BLaER1 (cell line): Measurements from ENCODE around the gene CCDC69.

ENCODE experiments used
- H3K27ac ChIP-seq: shearing (Covaris generic); formaldehyde crosslinking; 2 replicates; pipeline ENCODE4 v1.8.1; 2022
- H3K27me3 ChIP-seq: shearing (Covaris generic); formaldehyde crosslinking; 2 replicates; pipeline ENCODE4 v1.8.1; 2022
- H3K36me3 ChIP-seq: shearing (Covaris generic); formaldehyde crosslinking; 2 replicates; pipeline ENCODE4 v1.8.1; 2022
- H3K4me1 ChIP-seq: shearing (Covaris generic); formaldehyde crosslinking; 2 replicates; pipeline ENCODE4 v1.8.1; 2022
- H3K4me2 ChIP-seq: shearing (Covaris generic); formaldehyde crosslinking; 2 replicates; pipeline ENCODE4 v1.8.1; 2022
- H3K4me3 ChIP-seq: shearing (Covaris generic); formaldehyde crosslinking; 2 replicates; pipeline ENCODE4 v1.8.1; 2022
- H3K9ac ChIP-seq: shearing (Covaris generic); formaldehyde crosslinking; 2 replicates; pipeline ENCODE4 v1.8.1; 2022
- H3K9me3 ChIP-seq: shearing (Covaris generic); formaldehyde crosslinking; 2 replicates; pipeline ENCODE4 v1.8.1; 2022
- H4K20me1 ChIP-seq: shearing (Covaris generic); formaldehyde crosslinking; 2 replicates; pipeline ENCODE4 v1.8.1; 2022
- Cebpa-rat ChIP-seq: shearing (Covaris generic); IDR thresholded peaks from 2 replicates; pipeline ENCODE4 v1.8.1; 2022

The CCDC69 gene

GRCh38 chr5:151223447-151224264 lies at the start of gene CCDC69:
TSS of gene CCDC69 (minus strand) at chr5:151224092. CDS start at chr5:151223970, 122 bp downstream.
- H3K36me3 ChIP-seq = no peaks in the 10 kb centered on the region; the same call in 1 of the 2 replicates
- H3K27me3 ChIP-seq = no peaks in the 10 kb centered on the region
- peak within 1 kb of the TSS; percentile 95 for H3K4me3 ChIP-seq
- peaks cover 76% of the 10 kb centered on the region for H3K4me1 ChIP-seq
- H3K9me3 ChIP-seq = no peaks in the 10 kb centered on the region
- H4K20me1 ChIP-seq = peaks cover 22% of the 10 kb centered on the region
- H3K4me2 ChIP-seq = peak within 1 kb of the TSS; percentile 100
- H3K9ac ChIP-seq = peak within 1 kb of the TSS; percentile 96
- peak within 1 kb of the TSS; percentile 98 for H3K27ac ChIP-seq
- TF ChIP-seq Cebpa-rat = no peak

GRCh38 chr5:151271336-151271735 lies 47.4 kb upstream of the CCDC69 start:
- Histone ChIP-seq H3K4me2 (no peak overlapping the region), H3K27me3 (no peaks in the 10 kb centered on the region), H3K9me3 (no peaks in the 10 kb centered on the region), H4K20me1 (no peaks in the 10 kb centered on the region), H3K27ac (no peak overlapping the region), H3K4me1 (no peaks in the 10 kb centered on the region), H3K36me3 (peaks cover 46% of the 10 kb centered on the region), H3K4me3 (no peak overlapping the region), H3K9ac (no peak overlapping the region)
- TF ChIP-seq Cebpa-rat = no peak

GRCh38 chr5:151270599-151270998 lies 46.7 kb upstream of the CCDC69 start:
- TF ChIP-seq Cebpa-rat = no peak
- H3K4me3 ChIP-seq = no peak overlapping the region
- no peaks in the 10 kb centered on the region for H4K20me1 ChIP-seq
- H3K9me3 ChIP-seq = no peaks in the 10 kb centered on the region
- H3K9ac ChIP-seq = no peak overlapping the region
- no peak overlapping the region for H3K4me2 ChIP-seq
- H3K27ac ChIP-seq = no peak overlapping the region
- no peaks in the 10 kb centered on the region for H3K4me1 ChIP-seq
- peaks cover 54% of the 10 kb centered on the region for H3K36me3 ChIP-seq
- no peaks in the 10 kb centered on the region for H3K27me3 ChIP-seq

- TF ChIP-seq Cebpa-rat = no peak
- H3K36me3 ChIP-seq = peaks cover 82% of the 10 kb centered on the region
- H4K20me1 ChIP-seq = no peaks in the 10 kb centered on the region; the same call in 1 of the 2 replicates
- no peaks in the 10 kb centered on the region for H3K4me1 ChIP-seq
- H3K9me3 ChIP-seq = no peaks in the 10 kb centered on the region
- H3K4me2 ChIP-seq = no peak overlapping the region
- no peak overlapping the region for H3K4me3 ChIP-seq
- no peak overlapping the region for H3K9ac ChIP-seq
- H3K27ac ChIP-seq = no peak overlapping the region
- no peaks in the 10 kb centered on the region for H3K27me3 ChIP-seq
Measured at GRCh38 chr5:151267491-151268260, 43.8 kb upstream of the CCDC69 start.

- TF ChIP-seq Cebpa-rat = no peak
- peaks cover under 1% of the 10 kb centered on the region; the same call in 1 of the 2 replicates for H4K20me1 ChIP-seq
- H3K36me3 ChIP-seq = peaks cover 89% of the 10 kb centered on the region
- H3K9ac ChIP-seq = no peak overlapping the region
- no peaks in the 10 kb centered on the region for H3K4me1 ChIP-seq
- no peaks in the 10 kb centered on the region for H3K27me3 ChIP-seq
- no peaks in the 10 kb centered on the region for H3K9me3 ChIP-seq
- no peak overlapping the region for H3K27ac ChIP-seq
- H3K4me2 ChIP-seq = no peak overlapping the region
- no peak overlapping the region for H3K4me3 ChIP-seq
Measured at GRCh38 chr5:151264113-151264512, 40.2 kb upstream of the CCDC69 start.

- Histone ChIP-seq H3K4me3 (no peak overlapping the region), H3K27me3 (no peaks in the 10 kb centered on the region), H4K20me1 (peaks cover 10% of the 10 kb centered on the region; the same call in 1 of the 2 replicates), H3K4me2 (no peak overlapping the region), H3K36me3 (peaks cover 73% of the 10 kb centered on the region), H3K27ac (no peak overlapping the region), H3K9me3 (no peaks in the 10 kb centered on the region), H3K9ac (no peak overlapping the region), H3K4me1 (peaks cover 14% of the 10 kb centered on the region)
- TF ChIP-seq Cebpa-rat = no peak
Measured at GRCh38 chr5:151262532-151262931, 38.6 kb upstream of the CCDC69 start.

- H3K4me3 ChIP-seq = no peak overlapping the region
- H4K20me1 ChIP-seq = peaks cover 10% of the 10 kb centered on the region; the same call in 1 of the 2 replicates
- H3K9ac ChIP-seq = no peak overlapping the region
- H3K27me3 ChIP-seq = no peaks in the 10 kb centered on the region
- H3K36me3 ChIP-seq = peaks cover 47% of the 10 kb centered on the region
- no peaks in the 10 kb centered on the region for H3K9me3 ChIP-seq
- H3K4me2 ChIP-seq = no peak overlapping the region
- no peak for TF ChIP-seq Cebpa-rat
- H3K27ac ChIP-seq = no peak overlapping the region
- peaks cover 40% of the 10 kb centered on the region for H3K4me1 ChIP-seq
Measured at GRCh38 chr5:151259931-151260330, 36.0 kb upstream of the CCDC69 start.

GRCh38 chr5:151258816-151259215 lies 34.9 kb upstream of the CCDC69 start:
- Histone ChIP-seq H3K4me1 (peaks cover 51% of the 10 kb centered on the region), H3K27me3 (no peaks in the 10 kb centered on the region), H4K20me1 (peaks cover 10% of the 10 kb centered on the region; the same call in 1 of the 2 replicates), H3K9ac (no peak overlapping the region), H3K36me3 (peaks cover 36% of the 10 kb centered on the region), H3K9me3 (no peaks in the 10 kb centered on the region), H3K27ac (no peak overlapping the region), H3K4me2 (peak overlapping the region; percentile 97; the same call in 1 of the 2 replicates), H3K4me3 (no peak overlapping the region)
- no peak for TF ChIP-seq Cebpa-rat

GRCh38 chr5:151258201-151258611 lies 34.3 kb upstream of the CCDC69 start:
- peaks cover 10% of the 10 kb centered on the region; the same call in 1 of the 2 replicates for H4K20me1 ChIP-seq
- H3K27ac ChIP-seq = no peak overlapping the region
- H3K4me3 ChIP-seq = no peak overlapping the region
- H3K36me3 ChIP-seq = peaks cover 30% of the 10 kb centered on the region
- no peak for TF ChIP-seq Cebpa-rat
- no peaks in the 10 kb centered on the region for H3K9me3 ChIP-seq
- H3K4me1 ChIP-seq = peaks cover 57% of the 10 kb centered on the region
- no peaks in the 10 kb centered on the region for H3K27me3 ChIP-seq
- no peak overlapping the region for H3K9ac ChIP-seq
- peak overlapping the region; percentile 97; the same call in 1 of the 2 replicates for H3K4me2 ChIP-seq

GRCh38 chr5:151257731-151258181 lies 33.9 kb upstream of the CCDC69 start:
- Histone ChIP-seq H3K4me2 (peak overlapping the region; percentile 97), H3K36me3 (peaks cover 26% of the 10 kb centered on the region), H3K9me3 (no peaks in the 10 kb centered on the region), H3K9ac (no peak overlapping the region), H3K4me1 (peaks cover 57% of the 10 kb centered on the region), H3K27ac (peak overlapping the region; percentile 50; the same call in 1 of the 2 replicates), H3K27me3 (no peaks in the 10 kb centered on the region), H4K20me1 (peaks cover 10% of the 10 kb centered on the region; the same call in 1 of the 2 replicates), H3K4me3 (no peak overlapping the region)
- no peak for TF ChIP-seq Cebpa-rat
